ENCODE measurements around the gene CACNA1I.

Gene CACNA1I

GRCh38 chr22:39556970-39557841 lies 13.3 kb upstream of the CACNA1I start (continued):
- TF ChIP-seq ZNF654 (tag by site-specific recombination; IDR thresholded peaks at IDR 0.05; ENCODE audit: low read depth), result peak; percentile 16; the same call in 1 of the 2 replicates
- TF ChIP-seq GLIS2 (tag by site-specific recombination; IDR thresholded peaks at IDR 0.05), result peak; percentile 60; the same call in 1 of the 2 replicates
- TF ChIP-seq EGR2 (tag by site-specific recombination; IDR thresholded peaks at IDR 0.05; ENCODE audit: low read depth), result peak; percentile 17; the same call in 1 of the 2 replicates
- no peak for TF ChIP-seq ZSCAN23 (tag by site-specific recombination; IDR thresholded peaks at IDR 0.05)
- TF ChIP-seq ZNF658 (tag by site-specific recombination; IDR thresholded peaks at IDR 0.05), result no peak
- peak; percentile 60; the same call in 1 of the 2 replicates for TF ChIP-seq CTCF (tag by site-specific recombination; IDR thresholded peaks at IDR 0.05)
- TF ChIP-seq ZNF501 (tag by site-specific recombination; IDR thresholded peaks at IDR 0.05), result no peak
- TF ChIP-seq ZNF701 (tag by site-specific recombination; IDR thresholded peaks at IDR 0.05), result no peak
- peak; percentile 55 for TF ChIP-seq ZBTB26 (tag by site-specific recombination; optimal IDR thresholded peaks at IDR 0.05)
- no peak for TF ChIP-seq KLF10 (tag by site-specific recombination; IDR thresholded peaks at IDR 0.05)
- no peak for TF ChIP-seq ZNF660 (tag by site-specific recombination; IDR thresholded peaks at IDR 0.05)
- no peak for TF ChIP-seq REPIN1 (tag by site-specific recombination; IDR thresholded peaks at IDR 0.05; ENCODE audit: low read depth)
- TF ChIP-seq ZNF292 (tag by site-specific recombination; IDR thresholded peaks at IDR 0.05; ENCODE audit: borderline replicate concordance, low read depth), result no peak
- peak; percentile 44; the same call in 1 of the 2 replicates for TF ChIP-seq PATZ1 (tag by site-specific recombination; IDR thresholded peaks at IDR 0.05)
- no peak for TF ChIP-seq ZNF473 (tag by site-specific recombination; IDR thresholded peaks at IDR 0.05)

GRCh38 chr22:39558254-39558727 lies 12.3 kb upstream of the CACNA1I start:
- no peaks in the 10 kb centered on the region for H3K36me3 ChIP-seq (ENCODE audit: control insufficient read depth in 2 of 2, insufficient read depth in 1 of 2, low read length in 2 of 2)
- ChIA-PET CTCF (interaction anchor here (0.6 to 3.4 kb wide), 7 partner anchors 10 to 467 kb away, joined by 3 to 18 read pairs (median 3); partner anchors contain the start of gene ENTHD1), POLR2A (no interaction called here)
- H3K4me1 ChIP-seq (ENCODE audit: control insufficient read depth, insufficient read depth, low read length), result no peaks in the 10 kb centered on the region
- H3K27ac ChIP-seq (ENCODE audit: extremely low read depth, low read depth, low read length), result no peak overlapping the region
- H3K4me3 ChIP-seq (ENCODE audit: low read depth, low read length), result no peak overlapping the region
- H3K9me3 ChIP-seq (ENCODE audit: control insufficient read depth, insufficient read depth, low read depth, low read length), result no peaks in the 10 kb centered on the region
- TF ChIP-seq ZNF311 (tag by site-specific recombination; IDR thresholded peaks at IDR 0.05; ENCODE audit: borderline replicate concordance), result no peak
- TF ChIP-seq KLF16 (tag by site-specific recombination; IDR thresholded peaks at IDR 0.05), result no peak
- TF ChIP-seq ZNF621 (tag by site-specific recombination; IDR thresholded peaks at IDR 0.05), result no peak
- TF ChIP-seq ZNF776 (tag by site-specific recombination; IDR thresholded peaks at IDR 0.05; ENCODE audit: borderline replicate concordance), result no peak
- no peak for TF ChIP-seq ZFHX2 (tag by site-specific recombination; conservative IDR thresholded peaks at IDR 0.05)
- no peak for TF ChIP-seq ZNF184 (tag by site-specific recombination; IDR thresholded peaks at IDR 0.05)
- no peak for TF ChIP-seq ZNF223 (tag by site-specific recombination; IDR thresholded peaks at IDR 0.05)
- TF ChIP-seq INSM2 (tag by site-specific recombination; IDR thresholded peaks at IDR 0.05), result no peak
- no peak for TF ChIP-seq ZNF585B (tag by site-specific recombination; IDR thresholded peaks at IDR 0.05)
- no peak for TF ChIP-seq ZBTB44 (tag by site-specific recombination; IDR thresholded peaks at IDR 0.05)
- TF ChIP-seq HOXA7 (CRISPR knock-in tag; IDR thresholded peaks at IDR 0.05; ENCODE audit: borderline replicate concordance), result no peak
- no peak for TF ChIP-seq ZNF768 (tag by site-specific recombination; IDR thresholded peaks at IDR 0.05)

Data from HEK293 (cell line).